PC-9 (cell line): ENCODE measurements around the gene MAPK8IP3.

ENCODE experiments used
- CTCF ChIP-seq: fragments of 200-600 bp; sonication (generic); conservative IDR thresholded peaks from 2 replicates; pipeline ENCODE4 v1.6.1; 2017; ENCODE audit warnings: mixed run types, antibody characterized with exemption, mild to moderate bottlenecking, moderate library complexity
- EZH2 ChIP-seq: fragments of 200-600 bp; sonication (generic); IDR thresholded peaks from 2 replicates; pipeline ENCODE4 v1.8.0; 2017; ENCODE audit warnings: antibody characterized with exemption, low read depth

GRCh38 chr16:1712791-1713261, 6.8 kb downstream of the MAPK8IP3 start:
- TF ChIP-seq CTCF: no peak
- no peak for TF ChIP-seq EZH2
